Endothelial cell of umbilical vein (primary cell): Measurements from ENCODE around the gene CACNG8. TPM values are rescaled to one million over a fixed set of nuclear protein-coding genes. Genes with fewer than 3 reads are reported as not detected.

Experiments used
- BruUV-seq: library from RNA; stranded (reverse); fragments of 400-500 nt; replicated peaks from 2 replicates; lab custom pipeline; 2021; lab: Mats Ljungman, UMichigan
- CTCF ChIA-PET: fragments of 300-600, 350-600 bp; sonication (Branson Sonifier 250); formaldehyde crosslinking; loops from one replicate; lab custom pipeline; 2021; ENCODE audit warnings: antibody characterized with exemption, inconsistent platforms; lab: Charles Lee
- POLR2A ChIA-PET: fragments of 300-600, 350-600 bp; sonication (Branson Sonifier 250); formaldehyde crosslinking; loops from one replicate; lab custom pipeline; 2021; ENCODE audit warnings: antibody characterized with exemption, inconsistent platforms; lab: Charles Lee
- DNase-seq: peaks from one replicate; pipeline ENCODE4 v3.0.0-alpha.2; 2011; ENCODE audit warnings: low read depth, low spot score
- FAIRE-seq: peaks from 2 replicates; lab custom pipeline; 2011; peaks lifted over from hg19 to GRCh38; lab: Jason Lieb, UNC
- H2AFZ ChIP-seq: 2 replicates; pipeline ENCODE4 v1.6.0; 2012; ENCODE audit warnings: low read depth, low read length, control low read depth, inconsistent platforms
- H3K27ac ChIP-seq: 2 replicates; pipeline ENCODE4 v1.5.1; 2011; ENCODE audit warnings: low read depth, mild to moderate bottlenecking, control low read depth, low read length, moderate library complexity; ENCODE audit not compliant: insufficient read depth
- H3K27me3 ChIP-seq, 2 experiments: 2 replicates each; pipeline versions ENCODE4 v1.6.0 to v1.6.1; 2011; ENCODE audit warnings: low read length in 2 of 2, mixed read lengths in 1 of 2; ENCODE audit not compliant: control insufficient read depth in 2 of 2, insufficient read depth in 2 of 2
- H3K36me3 ChIP-seq, 2 experiments: 2 replicates in 1 of 2; 3 replicates in 1 of 2; pipeline ENCODE4 v1.5.1; 2011; ENCODE audit warnings: low read length in 2 of 2, mild to moderate bottlenecking in 1 of 2, moderate library complexity in 1 of 2; ENCODE audit not compliant: control insufficient read depth in 2 of 2, insufficient read depth in 2 of 2; ENCODE audit errors: extremely low read depth in 1 of 2
- H3K4me1 ChIP-seq: 3 replicates; pipeline ENCODE4 v1.5.1; 2011; ENCODE audit warnings: mild to moderate bottlenecking, low read length; ENCODE audit not compliant: control insufficient read depth, insufficient read depth; ENCODE audit errors: extremely low read depth
- H3K4me2 ChIP-seq: 2 replicates; pipeline ENCODE4 v1.6.1; 2011; ENCODE audit warnings: low read length, control low read depth, mixed read lengths; ENCODE audit not compliant: insufficient read depth
- H3K4me3 ChIP-seq, 3 experiments: fragments of 200-600 bp in 1 of 3; sonication (generic), shearing (Covaris generic) in 1 of 3; replicated peaks in 1 of 3; 2 replicates each; pipeline ENCODE4 v1.5.1; 2011 to 2016; ENCODE audit warnings: control low read depth in 3 of 3, low read length in 3 of 3, mild to moderate bottlenecking in 2 of 3, inconsistent platforms in 1 of 3, low read depth in 1 of 3, moderate library complexity in 1 of 3; ENCODE audit not compliant: insufficient read depth in 1 of 3
- H3K79me2 ChIP-seq: 2 replicates; pipeline ENCODE4 v1.6.0; 2012; ENCODE audit warnings: low read length, inconsistent platforms; ENCODE audit not compliant: control insufficient read depth, insufficient read depth
- H3K9ac ChIP-seq: replicated peaks from 2 replicates; pipeline ENCODE3; 2011; ENCODE audit warnings: low read length, control low read depth; ENCODE audit not compliant: insufficient read depth; ENCODE audit errors: extremely low read depth
- H3K9me1 ChIP-seq: replicated peaks from 3 replicates; pipeline ENCODE4 v1.6.0; 2011; ENCODE audit warnings: mild to moderate bottlenecking, low read length; ENCODE audit not compliant: control insufficient read depth, insufficient read depth; ENCODE audit errors: extremely low read depth
- H3K9me3 ChIP-seq: replicated peaks from 2 replicates; pipeline ENCODE4 v1.5.1; 2012; ENCODE audit warnings: low read length, inconsistent platforms; ENCODE audit not compliant: control insufficient read depth, insufficient read depth
- H4K20me1 ChIP-seq: replicated peaks from 2 replicates; pipeline ENCODE3; 2011; ENCODE audit warnings: mild to moderate bottlenecking, low read length; ENCODE audit not compliant: control insufficient read depth, insufficient read depth; ENCODE audit errors: extremely low read depth
- EZH2 ChIP-seq: IDR thresholded peaks from 2 replicates; pipeline ENCODE4 v1.6.1; 2012; ENCODE audit warnings: borderline replicate concordance, low read depth, mild to moderate bottlenecking, moderate library complexity, low read length, inconsistent platforms; ENCODE audit not compliant: severe bottlenecking
- FOS ChIP-seq: IDR thresholded peaks from 2 replicates; pipeline ENCODE4 v1.6.1; 2011; ENCODE audit warnings: mild to moderate bottlenecking, low read length, moderate library complexity, borderline replicate concordance; ENCODE audit not compliant: insufficient read depth
- GATA2 ChIP-seq: IDR thresholded peaks from 2 replicates; pipeline ENCODE4 v1.7.0; 2011; ENCODE audit warnings: low read depth, mild to moderate bottlenecking, moderate library complexity, mixed read lengths, low read length; ENCODE audit not compliant: insufficient read length, insufficient read depth
- JUN ChIP-seq: IDR thresholded peaks from 2 replicates; pipeline ENCODE4 v1.6.1; 2011; ENCODE audit warnings: borderline replicate concordance, low read depth; ENCODE audit not compliant: insufficient read length, insufficient read depth
- MYC ChIP-seq: IDR thresholded peaks from one replicate; pipeline ENCODE4 v1.6.1; 2011; ENCODE audit warnings: mild to moderate bottlenecking, low read depth, low read length
- POLR2A ChIP-seq: IDR thresholded peaks from 2 replicates; pipeline ENCODE4 v1.6.1; 2012; ENCODE audit warnings: low read depth, mild to moderate bottlenecking, control low read depth, low read length
- POLR2AphosphoS5 ChIP-seq: IDR thresholded peaks from 2 replicates; pipeline ENCODE4 v1.6.1; 2012; ENCODE audit warnings: low read depth, mild to moderate bottlenecking, control low read depth, low read length, moderate library complexity; ENCODE audit not compliant: insufficient read depth
- dilution Hi-C: fragments of 300-500 bp; cut with MboI; formaldehyde crosslinking; loops from one replicate; pipeline ENCODE4 v1.15.0; 2019; ENCODE audit warnings: low sequenced_read_pairs; ENCODE audit not compliant: extremely low pct_ligation_motif_present
- intact Hi-C: fragments of 100-400 bp; cut with micrococcal nuclease; formaldehyde crosslinking; loops from one replicate; pipeline ENCODE4 v1.10.0; 2022
- polyA plus RNA-seq, 4 experiments: library from polyadenylated mRNA; depleted of rRNA in 3 of 4; stranded (reverse) in 3 of 4; unstranded in 1 of 4; fragments of >200 nt; gene quantifications; 2 replicates each; pipeline versions ENCODE4 v1.2.1 to v1.2.3, GENCODE V29; 2011 to 2012; ENCODE audit warnings: missing spikeins in 1 of 4
- total RNA-seq: library from RNA; stranded (reverse); gene quantifications from 2 replicates; pipeline ENCODE4 v1.2.3, GENCODE V29; 2021
- TF ChIP-seq, protein P1 (sequence below), 2 donors: IDR thresholded peaks; 1 replicate in 1 of 2; 2 replicates in 1 of 2; pipeline ENCODE4 v1.5.1; 2011; ENCODE audit warnings: low read length in 2 of 2, mild to moderate bottlenecking in 2 of 2, moderate library complexity in 2 of 2, control low read depth in 1 of 2, inconsistent platforms in 1 of 2, low read depth in 1 of 2; ENCODE audit not compliant: insufficient read depth in 1 of 2; ENCODE audit errors: extremely low read depth in 1 of 2
- TF ChIP-seq, protein P2 (sequence below): IDR thresholded peaks from 2 replicates; pipeline ENCODE4 v1.6.1; 2011; ENCODE audit not compliant: insufficient read depth, insufficient read length

The CACNG8 gene
- total and polyA plus RNA-seq, 2 donors (not counting 3 experiments of a cell fraction or from before 2014, with no cell fraction given) = 0.18 to 1.7 TPM

DNA sequence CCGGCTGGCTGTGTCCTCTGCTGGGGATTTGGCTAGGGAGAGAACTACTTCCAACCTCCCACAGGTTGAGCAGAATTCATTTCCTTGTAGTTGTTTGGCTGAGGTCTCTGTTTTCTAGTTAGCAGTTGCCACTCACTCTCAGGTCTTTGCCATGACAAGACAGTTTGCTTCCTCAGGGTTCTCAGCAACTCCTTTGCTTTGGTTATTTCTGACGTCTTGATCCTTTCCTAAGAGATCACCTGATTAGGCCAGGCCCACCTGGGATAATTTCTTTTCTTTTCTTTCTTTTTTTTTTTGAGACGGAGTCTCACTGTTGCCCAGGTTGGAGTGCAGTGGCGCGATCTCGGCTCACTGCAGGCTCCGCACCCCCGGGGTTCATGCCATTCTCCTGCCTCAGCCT, 9.4 kb upstream of the CACNG8 start:
- Histone ChIP-seq H3K27me3 (peaks cover 15 to 17% of the 10 kb centered on the region in 2 experiments), H3K9me3 (no peaks in the 10 kb centered on the region), H3K36me3 (no peaks in the 10 kb centered on the region), H3K4me1 (no peaks in the 10 kb centered on the region), H2AFZ (no peak overlapping the region), H3K27ac (no peak overlapping the region), H3K79me2 (no peaks in the 10 kb centered on the region), H3K4me3 (no peak overlapping the region), H4K20me1 (no peaks in the 10 kb centered on the region), H3K9me1 (no peaks in the 10 kb centered on the region), H3K4me2 (no peak overlapping the region), H3K9ac (no peak overlapping the region)
- TF ChIP-seq, protein P1, sequence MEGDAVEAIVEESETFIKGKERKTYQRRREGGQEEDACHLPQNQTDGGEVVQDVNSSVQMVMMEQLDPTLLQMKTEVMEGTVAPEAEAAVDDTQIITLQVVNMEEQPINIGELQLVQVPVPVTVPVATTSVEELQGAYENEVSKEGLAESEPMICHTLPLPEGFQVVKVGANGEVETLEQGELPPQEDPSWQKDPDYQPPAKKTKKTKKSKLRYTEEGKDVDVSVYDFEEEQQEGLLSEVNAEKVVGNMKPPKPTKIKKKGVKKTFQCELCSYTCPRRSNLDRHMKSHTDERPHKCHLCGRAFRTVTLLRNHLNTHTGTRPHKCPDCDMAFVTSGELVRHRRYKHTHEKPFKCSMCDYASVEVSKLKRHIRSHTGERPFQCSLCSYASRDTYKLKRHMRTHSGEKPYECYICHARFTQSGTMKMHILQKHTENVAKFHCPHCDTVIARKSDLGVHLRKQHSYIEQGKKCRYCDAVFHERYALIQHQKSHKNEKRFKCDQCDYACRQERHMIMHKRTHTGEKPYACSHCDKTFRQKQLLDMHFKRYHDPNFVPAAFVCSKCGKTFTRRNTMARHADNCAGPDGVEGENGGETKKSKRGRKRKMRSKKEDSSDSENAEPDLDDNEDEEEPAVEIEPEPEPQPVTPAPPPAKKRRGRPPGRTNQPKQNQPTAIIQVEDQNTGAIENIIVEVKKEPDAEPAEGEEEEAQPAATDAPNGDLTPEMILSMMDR (IDR thresholded peaks at IDR 0.05; ENCODE audit: extremely low read depth in 1 of 2, insufficient read depth in 1 of 2, low read depth in 1 of 2, low read length in 2 of 2) = no peak
- TF ChIP-seq, protein P2, sequence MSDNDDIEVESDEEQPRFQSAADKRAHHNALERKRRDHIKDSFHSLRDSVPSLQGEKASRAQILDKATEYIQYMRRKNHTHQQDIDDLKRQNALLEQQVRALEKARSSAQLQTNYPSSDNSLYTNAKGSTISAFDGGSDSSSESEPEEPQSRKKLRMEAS = no peak
- no peak for TF ChIP-seq POLR2AphosphoS5
- TF ChIP-seq JUN = no peak
- TF ChIP-seq GATA2 = no peak
- TF ChIP-seq FOS = no peak
- TF ChIP-seq EZH2 = no peak
- no peak for TF ChIP-seq POLR2A
- no peak for TF ChIP-seq MYC
- intact Hi-C loops (no loop called here), dilution Hi-C loops (no loop called here)
- DNase-seq (no peak), FAIRE-seq (no peak)
- no TSS peak for BruUV-seq
- ChIA-PET POLR2A (no interaction called here), CTCF (interaction anchor here (0.8 kb wide), 1 partner anchor 76 kb away, joined by 3 read pairs; no protein-coding TSS in a partner anchor)
